Suprapubic skin (tissue), 4 donors: ENCODE data around the gene XIRP1. TPM values are rescaled to one million over a fixed set of nuclear protein-coding genes. Genes with fewer than 3 reads are reported as not detected.
A peak's percentile ranks its signal among the peaks of the same experiment; 100 is the strongest.

ENCODE experiments used
- DNase-seq, 2 donors: peaks; one replicate each; pipeline ENCODE4 v3.0.0-alpha.2; 2019; ENCODE audit warnings: low spot score in 2 of 2
- H3K27ac ChIP-seq: fragments of 200-600 bp; sonication (generic); one replicate; pipeline ENCODE4 v1.5.1; 2019
- H3K27me3 ChIP-seq: fragments of 200-600 bp; sonication (generic); one replicate; pipeline ENCODE4 v1.5.1; 2019
- H3K36me3 ChIP-seq: fragments of 200-600 bp; sonication (generic); one replicate; pipeline ENCODE4 v1.5.1; 2019
- H3K4me1 ChIP-seq: fragments of 200-600 bp; sonication (generic); one replicate; pipeline ENCODE4 v1.5.1; 2019
- H3K4me3 ChIP-seq: fragments of 200-600 bp; sonication (generic); one replicate; pipeline ENCODE4 v1.5.1; 2019; ENCODE audit warnings: mild to moderate bottlenecking
- H3K9me3 ChIP-seq: fragments of 200-600 bp; sonication (generic); one replicate; pipeline ENCODE4 v1.5.1; 2019
- CTCF ChIP-seq, 2 donors: fragments of 200-600 bp in 1 of 2; fragments of 450-650 bp in 1 of 2; sonication (generic) in 1 of 2; IDR thresholded peaks; one replicate each; pipeline ENCODE4 v1.5.1; 2016 to 2019; ENCODE audit warnings: antibody characterized with exemption in 2 of 2, mild to moderate bottlenecking in 1 of 2, moderate library complexity in 1 of 2
- EP300 ChIP-seq: sonication (generic); formaldehyde crosslinking; IDR thresholded peaks from one replicate; pipeline ENCODE4 v1.6.1; 2017; ENCODE audit warnings: antibody characterized with exemption
- POLR2A ChIP-seq, 2 donors: fragments of 450-650 bp; IDR thresholded peaks; one replicate each; pipeline ENCODE4 v1.6.1; 2017; ENCODE audit warnings: antibody characterized with exemption in 2 of 2, mild to moderate bottlenecking in 2 of 2, moderate library complexity in 2 of 2
- POLR2AphosphoS5 ChIP-seq, 3 donors: sonication (generic); formaldehyde crosslinking; IDR thresholded peaks; one replicate each; pipeline ENCODE4 v1.6.1; 2017; ENCODE audit warnings: antibody characterized with exemption in 3 of 3
- WGBS: methylation state at CpG from one replicate; pipeline ENCODE4 v1.1.5; 2018; 5-methylcytosine and 5-hydroxymethylcytosine counted together
- total RNA-seq, 4 donors: library from RNA; depleted of rRNA; stranded (reverse); fragments of >200 nt; gene quantifications; one replicate each; pipeline ENCODE4 v1.1.0, GENCODE V29; 2016

Gene XIRP1
- total RNA-seq, 4 donors from 2014 or later = not detected

DNA sequence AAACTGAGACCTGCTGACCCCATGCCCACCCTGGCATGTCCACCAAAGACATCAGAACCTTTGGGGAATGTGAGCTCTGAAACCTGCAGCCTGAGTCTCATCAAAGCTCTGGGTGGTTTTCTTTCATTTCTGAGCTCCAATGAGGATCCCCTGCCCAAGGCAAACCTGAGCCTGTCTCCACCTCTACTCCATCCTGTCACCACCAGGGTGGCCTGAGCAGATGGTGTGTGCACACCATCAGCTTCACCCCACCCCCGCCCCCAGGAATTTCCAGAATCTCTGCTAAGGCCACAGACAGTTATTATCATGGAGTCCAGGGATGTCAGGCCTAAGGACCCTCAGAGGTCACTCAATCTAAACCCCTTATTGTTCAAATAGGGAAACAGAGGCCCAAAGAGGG lies 1.3 kb downstream of the XIRP1 start:
- WGBS = 100% methylated on average over 1 of the region's 1 CpG
- no peaks in the 10 kb centered on the region for H3K9me3 ChIP-seq
- H3K27ac ChIP-seq = no peak overlapping the region
- no peak overlapping the region for H3K4me3 ChIP-seq
- H3K4me1 ChIP-seq = peaks cover 13% of the 10 kb centered on the region
- no peak for TF ChIP-seq CTCF (IDR thresholded peaks at IDR 0.05)
- no peak for TF ChIP-seq POLR2A (IDR thresholded peaks at IDR 0.05)
- TF ChIP-seq EP300 = no peak
- no peak for TF ChIP-seq POLR2AphosphoS5 (IDR thresholded peaks at IDR 0.05)
- no peaks in the 10 kb centered on the region for H3K36me3 ChIP-seq
- H3K27me3 ChIP-seq = no peaks in the 10 kb centered on the region
- DNase-seq = no peak

- DNase-seq = no peak
- no peaks in the 10 kb centered on the region for H3K36me3 ChIP-seq
- peaks cover 14% of the 10 kb centered on the region for H3K4me1 ChIP-seq
- no peaks in the 10 kb centered on the region for H3K27me3 ChIP-seq
- 79% methylated on average over 7 of the region's 7 CpGs for WGBS
- no peaks in the 10 kb centered on the region for H3K9me3 ChIP-seq
- no peak for TF ChIP-seq CTCF (IDR thresholded peaks at IDR 0.05)
- TF ChIP-seq POLR2A (IDR thresholded peaks at IDR 0.05) = no peak
- no peak for TF ChIP-seq POLR2AphosphoS5 (IDR thresholded peaks at IDR 0.05)
- TF ChIP-seq EP300 = no peak
- no peak overlapping the region for H3K4me3 ChIP-seq
- no peak overlapping the region for H3K27ac ChIP-seq
These were observed 1.9 kb downstream of the XIRP1 start for GRCh38 chr3:39190281-39191025.

DNA sequence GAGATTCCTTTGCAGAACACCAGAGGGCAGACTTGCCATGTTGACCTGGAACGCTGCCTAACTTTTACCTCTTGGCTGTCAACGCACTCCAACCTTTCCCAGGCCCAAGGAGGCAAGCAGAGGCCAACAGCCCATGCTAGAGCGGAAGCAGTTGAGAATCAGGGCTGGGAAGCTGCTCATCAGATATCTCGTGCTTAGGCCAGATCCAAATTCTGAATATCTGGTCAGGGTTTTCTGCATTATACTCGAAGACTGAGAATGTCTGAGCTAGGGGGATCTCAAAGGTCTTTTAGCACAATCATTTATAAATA lies 2.5 kb downstream of the XIRP1 start:
- DNase-seq = no peak
- H3K4me1 ChIP-seq = peaks cover 14% of the 10 kb centered on the region
- H3K36me3 ChIP-seq = no peaks in the 10 kb centered on the region
- WGBS = 35% methylated on average over 5 of the region's 5 CpGs
- H3K4me3 ChIP-seq = no peak overlapping the region
- H3K27ac ChIP-seq = no peak overlapping the region
- no peak for TF ChIP-seq CTCF (IDR thresholded peaks at IDR 0.05)
- no peak for TF ChIP-seq POLR2AphosphoS5 (IDR thresholded peaks at IDR 0.05)
- TF ChIP-seq POLR2A (IDR thresholded peaks at IDR 0.05) = no peak
- no peak for TF ChIP-seq EP300
- H3K27me3 ChIP-seq = no peaks in the 10 kb centered on the region
- H3K9me3 ChIP-seq = no peaks in the 10 kb centered on the region

DNA sequence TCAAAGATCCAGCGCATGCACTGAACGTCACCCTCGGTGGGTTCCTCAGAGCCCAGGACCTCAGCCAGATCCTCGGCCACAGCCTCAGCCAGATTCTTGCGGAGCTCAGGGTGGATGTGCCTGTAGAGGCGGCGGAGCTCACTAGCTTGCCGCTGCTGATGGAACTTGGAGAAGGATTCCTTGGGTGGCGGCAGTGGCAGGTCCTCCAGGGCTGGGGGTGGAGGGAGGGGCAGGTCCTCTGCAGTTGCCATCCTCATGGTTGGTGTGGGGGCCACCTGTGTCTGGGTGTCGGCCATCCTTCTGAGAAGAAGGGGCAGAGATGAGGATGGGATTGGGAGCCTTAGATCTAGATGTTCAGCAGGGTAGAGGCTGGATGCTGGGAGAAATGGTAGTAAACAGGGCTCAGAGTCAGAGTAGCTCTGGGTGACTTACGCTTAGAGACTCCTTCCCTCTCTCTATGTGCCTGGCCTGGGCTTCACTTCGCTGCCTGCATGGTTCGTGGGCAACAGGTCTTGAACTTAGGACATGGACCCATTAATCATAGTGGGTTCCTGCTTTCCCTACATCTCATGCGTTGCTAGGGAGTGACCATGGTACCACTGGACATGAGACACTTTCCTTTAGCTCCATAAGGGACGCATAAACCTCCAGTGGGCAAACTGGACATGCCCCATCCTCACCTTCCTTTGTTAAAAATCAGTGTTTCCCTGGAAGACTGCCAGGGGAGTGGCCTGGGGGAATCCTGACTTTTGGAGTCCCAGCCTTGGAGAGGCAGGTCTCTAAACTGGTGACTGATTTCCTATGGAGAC lies 3.0 kb downstream of the XIRP1 start:
- no peaks in the 10 kb centered on the region for H3K27me3 ChIP-seq
- WGBS = 73% methylated on average over 8 of the region's 15 CpGs
- TF ChIP-seq CTCF (IDR thresholded peaks at IDR 0.05) = peak; percentile 46 to 73
- TF ChIP-seq POLR2AphosphoS5 (IDR thresholded peaks at IDR 0.05) = no peak
- no peak for TF ChIP-seq EP300
- TF ChIP-seq POLR2A (IDR thresholded peaks at IDR 0.05) = no peak
- DNase-seq = no peak
- no peak overlapping the region for H3K27ac ChIP-seq
- H3K4me1 ChIP-seq = peaks cover 14% of the 10 kb centered on the region
- H3K9me3 ChIP-seq = no peaks in the 10 kb centered on the region
- no peak overlapping the region for H3K4me3 ChIP-seq
- H3K36me3 ChIP-seq = no peaks in the 10 kb centered on the region
